Osteoblast (primary cell): ENCODE data around the gene EXOSC2. TPM values are rescaled to one million over a fixed set of nuclear protein-coding genes. Genes with fewer than 3 reads are reported as not detected.

Experiments
- DNase-seq: peaks from one replicate; pipeline ENCODE4 v3.0.0; 2011; ENCODE audit warnings: low spot score, mixed read lengths; ENCODE audit not compliant: insufficient read length; ENCODE audit errors: missing footprints
- H2AFZ ChIP-seq: 2 replicates; pipeline ENCODE4 v1.6.0; 2011; ENCODE audit warnings: mild to moderate bottlenecking, low read length
- H3K27ac ChIP-seq: 2 replicates; pipeline ENCODE4 v1.5.1; 2011; ENCODE audit warnings: mild to moderate bottlenecking, low read depth, low read length, moderate library complexity
- H3K27me3 ChIP-seq: 2 replicates; pipeline ENCODE4 v1.6.0; 2012; ENCODE audit warnings: mild to moderate bottlenecking, control low read depth, inconsistent platforms, low read length, moderate library complexity; ENCODE audit not compliant: insufficient read depth
- H3K36me3 ChIP-seq: 2 replicates; pipeline ENCODE4 v1.5.1; 2011; ENCODE audit warnings: mild to moderate bottlenecking, low read length, control low read depth, moderate library complexity; ENCODE audit not compliant: insufficient read depth
- H3K4me1 ChIP-seq: 2 replicates; pipeline ENCODE4 v1.5.1; 2011; ENCODE audit warnings: mild to moderate bottlenecking, low read length, control low read depth, moderate library complexity; ENCODE audit not compliant: insufficient read depth
- H3K4me2 ChIP-seq: 2 replicates; pipeline ENCODE4 v1.6.0; 2011; ENCODE audit warnings: mild to moderate bottlenecking, low read length; ENCODE audit not compliant: insufficient read depth
- H3K4me3 ChIP-seq: fragments of 200-600 bp; sonication (generic); 3 replicates; pipeline ENCODE4 v1.5.1; 2012; ENCODE audit warnings: mild to moderate bottlenecking, low read length, inconsistent platforms; ENCODE audit not compliant: insufficient read depth
- H3K79me2 ChIP-seq: 2 replicates; pipeline ENCODE4 v1.6.0; 2012; ENCODE audit warnings: mild to moderate bottlenecking, low read length, control low read depth, inconsistent platforms; ENCODE audit not compliant: insufficient read depth
- H3K9me3 ChIP-seq: 2 replicates; pipeline ENCODE4 v1.5.1; 2011; ENCODE audit warnings: low read depth, low read length, control low read depth
- H4K20me1 ChIP-seq: 2 replicates; pipeline ENCODE4 v1.6.0; 2012; ENCODE audit warnings: mild to moderate bottlenecking, low read length, control low read depth; ENCODE audit not compliant: insufficient read depth
- total RNA-seq: library from RNA; depleted of rRNA; stranded (reverse); fragments of >200 nt; gene quantifications from 2 replicates; pipeline ENCODE4 v1.2.3, GENCODE V29; 2012
- TF ChIP-seq, protein P1 (sequence below): IDR thresholded peaks from 2 replicates; pipeline ENCODE4 v1.5.1; 2011; ENCODE audit warnings: mild to moderate bottlenecking, low read depth, low read length, moderate library complexity; ENCODE audit errors: extremely low read depth

EXOSC2 gene
- total RNA-seq, 1 donor = 22.1 TPM

- Histone ChIP-seq H3K9me3 (no peaks in the 10 kb centered on the region), H2AFZ (peak overlapping the region; percentile 61), H3K27me3 (no peaks in the 10 kb centered on the region), H3K4me3 (no peak overlapping the region), H3K27ac (peak overlapping the region; percentile 76), H3K4me2 (peak overlapping the region; percentile 35), H3K36me3 (no peaks in the 10 kb centered on the region), H4K20me1 (peaks cover 3% of the 10 kb centered on the region), H3K4me1 (peaks cover 9% of the 10 kb centered on the region), H3K79me2 (peaks cover 86% of the 10 kb centered on the region)
- TF ChIP-seq, protein P1, sequence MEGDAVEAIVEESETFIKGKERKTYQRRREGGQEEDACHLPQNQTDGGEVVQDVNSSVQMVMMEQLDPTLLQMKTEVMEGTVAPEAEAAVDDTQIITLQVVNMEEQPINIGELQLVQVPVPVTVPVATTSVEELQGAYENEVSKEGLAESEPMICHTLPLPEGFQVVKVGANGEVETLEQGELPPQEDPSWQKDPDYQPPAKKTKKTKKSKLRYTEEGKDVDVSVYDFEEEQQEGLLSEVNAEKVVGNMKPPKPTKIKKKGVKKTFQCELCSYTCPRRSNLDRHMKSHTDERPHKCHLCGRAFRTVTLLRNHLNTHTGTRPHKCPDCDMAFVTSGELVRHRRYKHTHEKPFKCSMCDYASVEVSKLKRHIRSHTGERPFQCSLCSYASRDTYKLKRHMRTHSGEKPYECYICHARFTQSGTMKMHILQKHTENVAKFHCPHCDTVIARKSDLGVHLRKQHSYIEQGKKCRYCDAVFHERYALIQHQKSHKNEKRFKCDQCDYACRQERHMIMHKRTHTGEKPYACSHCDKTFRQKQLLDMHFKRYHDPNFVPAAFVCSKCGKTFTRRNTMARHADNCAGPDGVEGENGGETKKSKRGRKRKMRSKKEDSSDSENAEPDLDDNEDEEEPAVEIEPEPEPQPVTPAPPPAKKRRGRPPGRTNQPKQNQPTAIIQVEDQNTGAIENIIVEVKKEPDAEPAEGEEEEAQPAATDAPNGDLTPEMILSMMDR = no peak
- peak; percentile 91 for DNase-seq
These were observed 48.4 kb downstream of the EXOSC2 start for GRCh38 chr9:130741831-130742449.

GRCh38 chr9:130743656-130744055, 50.1 kb downstream of the EXOSC2 start:
- peaks cover 85% of the 10 kb centered on the region for H3K79me2 ChIP-seq
- H3K4me1 ChIP-seq = peaks cover 9% of the 10 kb centered on the region
- H3K36me3 ChIP-seq = no peaks in the 10 kb centered on the region
- no peak overlapping the region for H3K27ac ChIP-seq
- H3K27me3 ChIP-seq = no peaks in the 10 kb centered on the region
- H3K9me3 ChIP-seq = no peaks in the 10 kb centered on the region
- H3K4me3 ChIP-seq = no peak overlapping the region
- TF ChIP-seq, protein P1 = no peak
- no peak for DNase-seq
- no peak overlapping the region for H3K4me2 ChIP-seq
- no peak overlapping the region for H2AFZ ChIP-seq
- peaks cover 3% of the 10 kb centered on the region for H4K20me1 ChIP-seq

GRCh38 chr9:130745210-130745800, 51.7 kb downstream of the EXOSC2 start:
- H4K20me1 ChIP-seq = peaks cover 7% of the 10 kb centered on the region
- no peak for DNase-seq
- H3K27ac ChIP-seq = no peak overlapping the region
- H3K79me2 ChIP-seq = peaks cover 82% of the 10 kb centered on the region
- no peaks in the 10 kb centered on the region for H3K27me3 ChIP-seq
- no peak overlapping the region for H2AFZ ChIP-seq
- H3K9me3 ChIP-seq = no peaks in the 10 kb centered on the region
- peaks cover 9% of the 10 kb centered on the region for H3K4me1 ChIP-seq
- no peak overlapping the region for H3K4me3 ChIP-seq
- TF ChIP-seq, protein P1 = no peak
- H3K36me3 ChIP-seq = no peaks in the 10 kb centered on the region
- H3K4me2 ChIP-seq = no peak overlapping the region

DNA sequence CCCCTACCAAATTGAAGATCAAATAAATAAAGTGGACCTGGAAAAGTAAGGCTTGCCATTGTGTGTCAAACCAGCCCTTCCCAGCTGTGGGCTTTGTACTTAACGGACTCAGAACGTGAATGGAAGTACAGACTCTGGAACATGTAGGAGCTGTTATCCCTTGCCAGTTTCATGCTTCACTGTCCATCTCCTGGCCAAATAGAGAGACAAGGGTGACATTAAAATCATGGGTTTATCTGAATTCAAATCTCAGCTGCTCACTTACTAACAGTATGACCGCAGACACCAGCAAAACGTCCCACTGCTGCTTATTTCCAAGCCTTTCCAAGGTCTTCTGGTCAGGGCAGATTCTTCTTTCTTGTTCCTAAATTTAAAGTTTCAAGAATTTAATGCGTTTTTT, 52.2 kb downstream of the EXOSC2 start:
- H4K20me1 ChIP-seq = peaks cover 7% of the 10 kb centered on the region

More for the DNA sequence above, 52.2 kb downstream of the EXOSC2 start:
- Histone ChIP-seq H3K9me3 (no peaks in the 10 kb centered on the region), H3K36me3 (no peaks in the 10 kb centered on the region), H3K4me2 (no peak overlapping the region), H3K4me1 (peaks cover 9% of the 10 kb centered on the region), H3K27me3 (no peaks in the 10 kb centered on the region), H2AFZ (no peak overlapping the region), H3K79me2 (peaks cover 79% of the 10 kb centered on the region), H3K4me3 (no peak overlapping the region), H3K27ac (no peak overlapping the region)
- no peak for DNase-seq
- TF ChIP-seq, protein P1 = no peak
